Non-pigmented ciliary epithelial cell (primary cell): ENCODE data around the gene OR2AT4.
"Not testable (repeated sequence)": the region's sequence is repeated elsewhere in the genome, so short reads cannot be mapped to it uniquely, and the experiment has no call there.

Experiments
- DNase-seq: peaks from one replicate; pipeline ENCODE4 v3.0.0-alpha.2; 2010; ENCODE audit warnings: low read depth

The OR2AT4 gene

GRCh38 chr11:75068559-75068958 is 28.1 kb downstream of the OR2AT4 start:
- no peak for DNase-seq

- no peak for DNase-seq
Measured at GRCh38 chr11:75066061-75066460, 30.6 kb downstream of the OR2AT4 start.

DNA sequence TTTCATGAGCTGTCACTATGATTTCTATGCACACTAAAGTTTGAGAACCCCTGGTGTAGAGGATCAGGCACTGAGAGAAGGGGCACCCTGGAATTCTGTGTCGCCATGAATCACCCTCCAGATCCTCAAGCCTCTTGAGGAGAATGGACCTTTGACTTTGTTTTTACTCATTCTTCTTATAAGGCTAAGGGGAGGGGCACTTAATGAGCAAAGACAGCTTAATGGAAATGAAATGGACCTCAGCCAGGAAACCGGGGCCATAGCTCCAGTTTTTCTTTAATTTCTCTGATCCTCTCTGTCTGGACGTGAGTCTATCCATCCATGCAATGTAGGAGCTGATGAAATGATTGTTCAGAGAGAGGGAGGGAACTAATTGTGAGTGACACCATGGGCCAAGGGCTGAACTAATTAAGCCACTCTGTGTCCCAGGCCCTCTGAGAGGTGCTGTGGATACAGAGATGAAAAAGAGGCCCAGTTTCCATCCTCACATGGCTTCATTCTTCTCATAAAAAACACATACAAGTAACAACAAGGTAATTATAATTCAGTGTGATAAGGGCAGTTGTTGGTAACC is 32.8 kb downstream of the OR2AT4 start:
- no peak for DNase-seq

- DNase-seq, result no peak
Measured at GRCh38 chr11:75059299-75059698, 37.4 kb downstream of the OR2AT4 start.

- no peak for DNase-seq
Measured at GRCh38 chr11:75056814-75057213, 39.9 kb downstream of the OR2AT4 start.

GRCh38 chr11:75055511-75055910 is 41.2 kb downstream of the OR2AT4 start:
- DNase-seq, result no peak

DNA sequence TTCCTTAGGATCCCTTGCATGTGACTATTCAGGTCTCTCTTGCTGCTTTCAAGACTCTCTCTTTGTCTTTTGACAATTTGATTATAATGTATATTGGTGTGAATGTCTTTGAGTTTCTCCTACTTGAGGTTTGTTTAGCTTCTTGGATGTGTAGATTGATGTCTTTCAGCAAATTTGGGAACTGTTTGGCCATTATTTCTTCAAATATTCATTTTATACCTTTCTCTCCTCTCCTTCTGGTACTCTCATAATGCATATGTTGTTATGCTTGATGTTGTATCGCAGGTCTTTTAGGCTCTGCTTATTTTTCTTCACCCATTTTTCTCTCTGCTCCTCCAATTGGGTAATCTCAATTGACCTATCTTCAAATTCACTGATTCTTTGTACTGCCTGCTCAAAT is 44.2 kb downstream of the OR2AT4 start:
- no peak for DNase-seq

DNA sequence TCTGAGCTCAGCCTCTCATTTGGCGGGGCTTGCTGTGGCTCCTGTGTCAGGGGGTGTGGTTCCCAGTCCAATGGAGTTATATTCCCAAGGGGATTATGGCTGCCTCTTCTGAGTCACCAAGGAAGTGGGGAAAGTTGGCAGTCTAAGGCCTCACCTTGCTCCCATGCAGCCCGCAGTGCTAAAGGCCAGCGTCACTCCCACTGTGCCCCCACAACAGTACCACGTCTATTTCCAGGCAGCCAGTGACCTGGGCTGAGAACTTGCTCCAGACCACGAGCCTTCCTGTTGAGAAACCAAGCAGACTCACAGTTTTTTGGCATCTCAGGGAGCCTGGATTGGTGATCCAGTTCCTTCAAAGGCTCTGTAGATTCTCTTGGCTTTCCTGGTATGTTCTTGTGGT is 45.6 kb downstream of the OR2AT4 start:
- DNase-seq, result no peak

DNA sequence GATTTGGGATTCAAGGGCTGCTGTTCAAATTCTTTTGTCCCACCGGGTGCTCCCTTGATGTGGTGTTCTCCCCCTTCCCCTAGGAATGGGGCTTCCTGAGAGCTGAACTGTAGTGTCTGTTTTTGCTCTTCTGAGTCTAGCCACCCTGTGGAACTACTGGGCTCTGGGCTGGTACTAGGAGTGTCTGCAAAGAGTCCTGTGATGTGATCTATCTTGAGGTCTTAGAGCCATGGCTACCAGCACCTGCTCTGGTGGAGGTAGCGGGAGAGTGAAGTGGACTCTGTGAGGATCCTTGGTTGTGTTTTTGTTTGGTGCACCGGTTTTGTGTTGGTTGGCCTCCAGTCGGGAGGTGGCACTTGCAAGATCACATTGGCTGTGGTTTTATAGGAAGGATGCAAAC is 46.2 kb downstream of the OR2AT4 start:
- DNase-seq, result no peak

GRCh38 chr11:75049501-75050266 is 47.0 kb downstream of the OR2AT4 start:
- DNase-seq, result not testable (repeated sequence)

GRCh38 chr11:75047191-75047590 is 49.5 kb downstream of the OR2AT4 start:
- DNase-seq, result no peak

DNA sequence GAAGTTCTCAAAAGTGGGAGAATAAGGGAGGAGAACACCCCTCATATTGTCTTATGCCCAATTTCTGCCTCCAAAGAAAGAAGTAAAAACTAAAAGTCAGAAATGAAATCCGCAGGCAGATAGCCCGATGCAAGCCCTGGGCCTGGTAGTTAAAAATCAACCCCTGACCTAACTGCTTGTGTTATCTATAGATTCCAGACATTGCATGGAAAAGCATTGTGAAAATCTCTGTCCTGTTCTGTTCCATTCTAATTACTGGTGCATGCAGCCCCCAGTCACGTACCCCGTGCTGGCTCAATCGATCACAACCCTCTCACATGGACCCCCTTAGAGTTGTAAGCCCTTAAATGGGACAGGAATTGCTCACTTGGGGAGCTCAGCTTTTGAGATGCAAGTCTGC is 50.0 kb downstream of the OR2AT4 start:
- DNase-seq, result not testable (repeated sequence)

GRCh38 chr11:75044381-75045170 is 52.1 kb downstream of the OR2AT4 start:
- DNase-seq, result not testable (repeated sequence)

- not testable (repeated sequence) for DNase-seq
Measured at GRCh38 chr11:75041821-75042220, 54.9 kb downstream of the OR2AT4 start.

GRCh38 chr11:75041263-75041662 is 55.4 kb downstream of the OR2AT4 start:
- DNase-seq, result no peak

DNA sequence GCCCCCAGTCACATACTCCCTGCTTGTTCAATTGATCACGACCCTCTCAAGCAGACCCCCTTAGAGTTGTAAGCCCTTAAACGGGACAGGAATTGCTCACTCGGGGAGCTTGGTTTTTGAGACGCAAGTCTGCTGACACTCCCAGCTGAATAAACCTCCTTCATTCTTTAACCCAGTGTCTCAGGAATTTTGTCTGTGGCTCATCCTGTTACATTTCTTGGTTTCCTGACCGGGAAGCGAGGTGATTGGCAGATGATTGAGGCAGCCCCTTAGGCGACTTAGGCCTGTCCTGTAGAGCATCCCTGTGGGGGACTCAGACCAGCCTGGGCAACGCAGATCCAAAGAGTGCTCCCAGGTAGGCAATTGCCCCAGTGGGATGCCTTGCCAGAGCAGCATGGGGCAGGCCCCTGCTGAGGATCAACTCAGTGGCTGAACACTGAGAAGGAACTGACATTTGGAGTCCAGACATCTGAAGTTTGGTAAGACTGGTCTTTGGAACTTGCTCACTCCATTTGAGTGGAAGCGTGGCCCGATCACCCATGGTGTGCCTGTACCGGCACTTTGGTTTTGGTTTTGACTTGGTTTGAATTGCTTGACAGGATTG is 56.4 kb downstream of the OR2AT4 start:
- no peak for DNase-seq

- no peak for DNase-seq
Measured at GRCh38 chr11:75035911-75036565, 60.6 kb downstream of the OR2AT4 start.

GRCh38 chr11:75035256-75035655 is 61.4 kb downstream of the OR2AT4 start:
- no peak for DNase-seq

DNA sequence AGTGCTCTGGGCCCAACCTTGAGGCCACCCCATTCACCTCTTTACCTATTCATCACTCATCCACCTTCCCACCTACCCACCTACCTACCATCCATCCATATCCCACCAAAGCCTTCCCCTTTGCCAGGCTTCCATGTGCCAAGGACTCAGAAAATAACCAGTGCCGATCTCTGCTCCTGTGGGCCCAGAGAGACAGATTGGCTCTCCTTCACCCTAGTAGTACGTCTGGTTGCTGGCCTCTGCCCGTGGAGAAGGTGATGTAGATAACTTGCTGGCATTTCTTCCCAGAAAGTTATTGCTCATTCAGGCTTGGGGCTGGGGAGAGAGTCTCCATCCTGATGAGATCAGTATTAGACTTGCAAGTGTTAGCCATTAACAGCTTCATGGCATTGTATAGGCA is 62.8 kb downstream of the OR2AT4 start:
- no peak for DNase-seq

GRCh38 chr11:75032550-75032935 is 64.1 kb downstream of the OR2AT4 start:
- DNase-seq, result no peak

GRCh38 chr11:75031771-75032549 is 64.7 kb downstream of the OR2AT4 start:
- DNase-seq, result no peak
